Peyer's patch (tissue), 4 donors: ENCODE results near the gene LETMD1.

Experiments
- POLR2A ChIP-seq, 2 donors: fragments of 450-650 bp; IDR thresholded peaks; one replicate each; pipeline ENCODE4 v1.5.1; 2017; ENCODE audit warnings: antibody characterized with exemption in 2 of 2, mild to moderate bottlenecking in 2 of 2, moderate library complexity in 2 of 2
- TF ChIP-seq, protein P1 (sequence below), 6 experiments: fragments of 450-650 bp in 4 of 6; fragments of 200-600 bp in 2 of 6; sonication (generic) in 1 of 6; IDR thresholded peaks; one replicate each; pipeline ENCODE4 v1.5.1; 2017 to 2019; ENCODE audit warnings: antibody characterized with exemption in 6 of 6, mild to moderate bottlenecking in 3 of 6, moderate library complexity in 1 of 6

GRCh38 chr12:51033048-51033447 lies 15.1 kb upstream of the LETMD1 start:
- TF ChIP-seq, protein P1, sequence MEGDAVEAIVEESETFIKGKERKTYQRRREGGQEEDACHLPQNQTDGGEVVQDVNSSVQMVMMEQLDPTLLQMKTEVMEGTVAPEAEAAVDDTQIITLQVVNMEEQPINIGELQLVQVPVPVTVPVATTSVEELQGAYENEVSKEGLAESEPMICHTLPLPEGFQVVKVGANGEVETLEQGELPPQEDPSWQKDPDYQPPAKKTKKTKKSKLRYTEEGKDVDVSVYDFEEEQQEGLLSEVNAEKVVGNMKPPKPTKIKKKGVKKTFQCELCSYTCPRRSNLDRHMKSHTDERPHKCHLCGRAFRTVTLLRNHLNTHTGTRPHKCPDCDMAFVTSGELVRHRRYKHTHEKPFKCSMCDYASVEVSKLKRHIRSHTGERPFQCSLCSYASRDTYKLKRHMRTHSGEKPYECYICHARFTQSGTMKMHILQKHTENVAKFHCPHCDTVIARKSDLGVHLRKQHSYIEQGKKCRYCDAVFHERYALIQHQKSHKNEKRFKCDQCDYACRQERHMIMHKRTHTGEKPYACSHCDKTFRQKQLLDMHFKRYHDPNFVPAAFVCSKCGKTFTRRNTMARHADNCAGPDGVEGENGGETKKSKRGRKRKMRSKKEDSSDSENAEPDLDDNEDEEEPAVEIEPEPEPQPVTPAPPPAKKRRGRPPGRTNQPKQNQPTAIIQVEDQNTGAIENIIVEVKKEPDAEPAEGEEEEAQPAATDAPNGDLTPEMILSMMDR (IDR thresholded peaks at IDR 0.05), result no peak
- TF ChIP-seq POLR2A (IDR thresholded peaks at IDR 0.05), result no peak
